Ectodermal cell (in vitro differentiated cells): ENCODE results near the gene ARMC12.
A peak's percentile ranks its signal among the peaks of the same experiment; 100 is the strongest.

Experiments used
- H3K27ac ChIP-seq: 2 replicates; pipeline ENCODE4 v1.7.0; 2013; ENCODE audit warnings: mild to moderate bottlenecking, low read depth, low read length; ENCODE audit not compliant: insufficient read depth, poor library complexity, severe bottlenecking
- H3K27me3 ChIP-seq: 2 replicates; pipeline ENCODE4 v1.7.0; 2013; ENCODE audit warnings: mild to moderate bottlenecking, low read length; ENCODE audit not compliant: insufficient read depth, control insufficient read depth, poor library complexity, severe bottlenecking
- H3K36me3 ChIP-seq: one replicate; pipeline ENCODE4 v1.7.0; 2013; ENCODE audit warnings: low read length; ENCODE audit not compliant: control insufficient read depth, insufficient read depth
- H3K4me1 ChIP-seq: one replicate; pipeline ENCODE4 v1.7.0; 2013; ENCODE audit warnings: low read length; ENCODE audit not compliant: control insufficient read depth, insufficient read depth
- H3K4me3 ChIP-seq: 2 replicates; pipeline ENCODE4 v1.7.0; 2013; ENCODE audit warnings: low read depth, low read length, control low read depth; ENCODE audit not compliant: insufficient read depth
- H3K9me3 ChIP-seq: 2 replicates; pipeline ENCODE4 v1.7.0; 2013; ENCODE audit warnings: mild to moderate bottlenecking, low read length, moderate library complexity; ENCODE audit not compliant: control insufficient read depth
- WGBS, 2 experiments: methylation state at CpG; one replicate each; pipeline ENCODE4 v1.1.7; 2013; ENCODE audit warnings: missing lambda C conversion rate in 2 of 2; 5-methylcytosine and 5-hydroxymethylcytosine counted together

Gene ARMC12

DNA sequence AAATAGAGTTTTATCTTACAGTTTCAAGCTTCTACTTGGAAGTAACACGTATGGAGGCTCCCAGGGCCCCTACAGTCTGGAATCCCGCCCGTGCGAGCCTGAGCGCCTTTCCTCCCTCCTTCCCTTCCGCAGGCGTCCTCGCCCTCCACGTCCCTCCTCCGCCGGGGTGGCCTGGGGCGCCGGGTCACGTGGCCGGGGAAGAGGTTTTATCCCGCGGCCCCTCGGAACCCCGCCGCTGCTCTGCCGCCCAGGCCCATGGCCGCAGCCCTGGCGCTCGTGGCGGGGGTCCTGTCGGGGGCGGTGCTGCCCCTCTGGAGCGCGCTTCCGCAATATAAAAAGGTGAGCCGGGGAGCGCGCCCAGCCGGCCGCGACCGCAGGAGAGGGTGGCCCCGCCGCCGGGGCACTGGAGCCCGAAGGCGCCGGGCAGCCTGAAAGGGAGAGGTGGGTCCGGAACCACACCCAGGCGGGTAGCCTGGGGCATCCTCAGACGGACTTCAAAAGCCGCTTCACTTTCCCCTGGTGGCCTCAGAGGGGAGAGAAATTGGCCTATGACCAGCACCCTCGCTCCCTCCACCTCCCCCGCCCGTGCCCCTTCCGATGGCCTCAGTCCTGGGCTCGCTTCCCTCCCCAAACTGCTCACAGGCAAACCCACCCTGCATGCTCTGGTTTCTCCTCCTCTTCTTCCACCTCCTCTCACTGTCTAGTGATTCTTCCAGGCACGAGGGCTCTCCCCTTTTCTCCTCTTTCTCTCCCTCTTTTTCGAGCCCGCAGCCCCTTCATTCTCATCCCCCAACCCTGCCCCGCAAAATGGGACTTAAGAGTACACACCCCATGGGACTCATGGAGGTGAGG, 39.8 kb downstream of the ARMC12 start, which contains the start of gene CLPSL2:
Gene CLPSL2, plus strand, starts transcription at position 235 of the 852 bp plus-strand sequence. Its CDS starts 21 bp downstream, at position 256.
- H3K9me3 ChIP-seq, result no peaks in the 10 kb centered on the region
- peak within 1 kb of the TSS; percentile 48 for H3K4me3 ChIP-seq
- peaks cover under 1% of the 10 kb centered on the region for H3K4me1 ChIP-seq
- H3K27ac ChIP-seq, result no peak within 1 kb of the TSS
- peaks cover 8% of the 10 kb centered on the region for H3K27me3 ChIP-seq
- no peaks in the 10 kb centered on the region for H3K36me3 ChIP-seq
- 2 to 4% methylated on average over 55 to 56 of the region's 56 CpGs for WGBS, 2 experiments

DNA sequence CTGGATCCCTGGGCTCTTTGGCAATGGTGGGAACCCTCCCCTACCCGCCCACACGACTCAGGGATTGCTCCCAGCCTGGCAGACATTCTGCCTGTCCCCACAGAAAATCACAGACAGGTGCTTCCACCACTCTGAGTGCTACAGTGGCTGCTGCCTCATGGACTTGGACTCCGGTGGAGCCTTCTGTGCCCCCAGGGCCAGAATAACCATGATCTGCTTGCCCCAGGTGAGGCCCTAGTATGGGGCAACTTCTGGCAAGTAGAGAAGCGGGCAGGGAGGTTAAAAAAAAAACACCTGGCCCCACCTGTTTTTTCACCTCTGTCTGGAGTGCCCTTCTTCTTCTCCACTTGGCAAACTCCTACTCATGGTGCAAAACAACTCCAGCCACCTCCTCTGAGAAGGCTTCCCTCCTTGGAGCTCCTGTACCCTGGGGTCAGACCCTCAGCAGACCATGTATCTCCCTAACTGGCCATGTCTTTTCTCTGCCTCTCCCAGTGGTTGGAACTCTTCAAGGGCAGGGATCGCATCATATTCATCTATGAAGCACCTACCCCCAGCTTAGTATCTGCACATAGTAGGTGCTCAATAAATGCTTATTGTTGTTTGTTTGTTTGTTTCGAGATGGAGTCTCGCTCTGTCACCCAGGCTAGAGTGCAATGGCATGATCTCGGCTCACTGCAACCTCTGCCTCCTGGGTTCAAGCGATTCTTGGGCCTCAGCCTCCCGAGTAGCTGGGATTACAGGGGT, 40.7 kb downstream of the ARMC12 start:
- Histone ChIP-seq H3K9me3 (no peaks in the 10 kb centered on the region), H3K27ac (no peak overlapping the region), H3K27me3 (peaks cover 8% of the 10 kb centered on the region), H3K4me3 (no peak overlapping the region), H3K4me1 (no peaks in the 10 kb centered on the region), H3K36me3 (no peaks in the 10 kb centered on the region)
- WGBS, 2 experiments, result 82 to 83% methylated on average over 10 of the region's 10 CpGs

DNA sequence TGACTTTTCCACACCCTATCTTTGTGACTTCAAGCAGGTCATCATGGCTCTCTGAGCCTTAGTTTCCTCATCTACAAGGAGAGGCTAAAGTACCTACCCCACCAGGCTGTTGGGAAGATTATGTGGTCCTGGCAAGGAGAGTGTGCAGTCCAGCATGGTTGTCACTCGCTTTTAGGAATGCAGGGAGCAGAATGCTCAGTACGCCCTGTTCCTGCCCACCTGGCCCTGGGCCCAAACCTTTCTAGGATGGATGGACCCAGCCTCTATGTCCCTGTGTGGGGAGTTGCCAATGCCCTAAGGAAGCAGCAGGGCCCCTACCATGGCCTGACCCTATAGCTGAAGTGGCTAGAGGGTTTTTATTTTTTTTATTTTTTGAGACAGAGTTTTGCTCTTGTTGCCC, 41.6 kb downstream of the ARMC12 start:
- H3K4me3 ChIP-seq, result no peak overlapping the region
- WGBS, 2 experiments, result 91 to 94% methylated on average over 2 of the region's 2 CpGs
- H3K27me3 ChIP-seq, result peaks cover 8% of the 10 kb centered on the region
- no peaks in the 10 kb centered on the region for H3K36me3 ChIP-seq
- no peaks in the 10 kb centered on the region for H3K4me1 ChIP-seq
- H3K27ac ChIP-seq, result no peak overlapping the region
- H3K9me3 ChIP-seq, result no peaks in the 10 kb centered on the region

DNA sequence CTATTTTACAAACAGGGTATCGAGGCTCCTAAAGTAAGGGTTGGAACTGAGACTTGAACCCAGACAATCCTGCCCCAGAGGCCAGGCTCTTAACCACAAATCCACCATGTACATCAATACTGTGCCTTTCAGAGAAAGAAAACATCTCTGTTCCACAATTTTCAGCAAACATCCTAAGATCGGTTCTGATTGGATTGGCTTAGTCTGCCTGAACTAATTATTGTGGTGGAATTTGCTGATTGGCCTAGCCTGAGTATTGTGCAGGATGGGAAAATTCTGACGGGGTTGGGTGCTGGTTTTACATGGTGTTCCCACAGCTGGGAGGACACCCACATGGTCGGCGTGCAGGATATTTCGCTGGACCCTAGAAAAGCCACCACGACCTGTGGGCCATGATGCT, 43.9 kb downstream of the ARMC12 start, which contains the start of gene CLPSL1:
Gene CLPSL1, plus strand, starts transcription at position 301 of the 400 bp plus-strand sequence. Its CDS starts 92 bp downstream, at position 393.
- 90 to 93% methylated on average over 7 of the region's 7 CpGs for WGBS, 2 experiments

DNA sequence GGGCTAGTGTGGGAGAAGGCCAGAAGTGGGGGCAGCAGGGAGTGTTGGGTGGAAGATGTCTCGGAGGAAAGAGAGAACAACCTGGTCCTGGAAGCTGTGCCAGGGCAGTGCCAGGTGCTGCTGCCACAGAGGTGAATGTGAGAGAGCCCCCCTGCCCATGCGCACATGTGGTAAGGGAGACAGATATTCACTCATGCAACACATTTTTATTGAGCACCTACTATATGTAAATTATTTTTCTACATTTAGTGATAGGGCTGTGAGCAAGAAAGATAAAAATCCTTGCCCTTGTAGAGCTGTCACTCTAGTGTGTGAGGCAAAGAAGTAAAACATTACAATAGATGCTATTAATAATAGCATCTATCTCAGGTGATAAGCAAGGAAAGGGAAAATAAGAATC, 44.5 kb downstream of the ARMC12 start:
- Histone ChIP-seq H3K27ac (no peak overlapping the region), H3K27me3 (peaks cover 8% of the 10 kb centered on the region), H3K4me1 (no peaks in the 10 kb centered on the region), H3K4me3 (no peak overlapping the region), H3K9me3 (no peaks in the 10 kb centered on the region), H3K36me3 (no peaks in the 10 kb centered on the region)
- WGBS, 2 experiments, result 94 to 95% methylated on average over 1 to 2 of the region's 2 CpGs

More for the DNA sequence above, 43.9 kb downstream of the ARMC12 start, which contains the start of gene CLPSL1:
- H3K27me3 ChIP-seq, result peaks cover 8% of the 10 kb centered on the region
- no peaks in the 10 kb centered on the region for H3K36me3 ChIP-seq
- no peaks in the 10 kb centered on the region for H3K4me1 ChIP-seq
- H3K27ac ChIP-seq, result no peak within 1 kb of the TSS
- H3K9me3 ChIP-seq, result no peaks in the 10 kb centered on the region
- H3K4me3 ChIP-seq, result no peak within 1 kb of the TSS

DNA sequence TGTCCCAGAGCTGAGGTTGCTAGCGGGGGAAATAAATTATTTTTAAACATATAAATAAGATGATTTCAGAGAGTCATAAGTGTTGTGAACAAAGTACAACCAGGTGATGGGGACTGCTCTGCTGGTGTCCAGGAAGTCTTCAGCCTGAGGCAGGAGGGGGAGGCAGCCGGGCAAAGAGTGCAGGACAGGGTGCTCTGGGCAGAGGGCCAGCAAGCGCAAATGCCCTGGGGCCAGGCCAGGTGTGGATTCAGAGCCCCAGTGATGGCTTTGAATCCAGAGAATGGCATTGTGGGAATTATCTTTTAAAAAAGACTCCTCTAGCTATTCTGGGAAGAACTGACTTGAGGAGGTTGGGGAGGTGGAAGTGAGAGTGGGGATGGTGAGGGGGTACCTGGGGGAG, 45.6 kb downstream of the ARMC12 start:
- 95 to 99% methylated on average over 3 of the region's 3 CpGs for WGBS, 2 experiments
- no peaks in the 10 kb centered on the region for H3K36me3 ChIP-seq

DNA sequence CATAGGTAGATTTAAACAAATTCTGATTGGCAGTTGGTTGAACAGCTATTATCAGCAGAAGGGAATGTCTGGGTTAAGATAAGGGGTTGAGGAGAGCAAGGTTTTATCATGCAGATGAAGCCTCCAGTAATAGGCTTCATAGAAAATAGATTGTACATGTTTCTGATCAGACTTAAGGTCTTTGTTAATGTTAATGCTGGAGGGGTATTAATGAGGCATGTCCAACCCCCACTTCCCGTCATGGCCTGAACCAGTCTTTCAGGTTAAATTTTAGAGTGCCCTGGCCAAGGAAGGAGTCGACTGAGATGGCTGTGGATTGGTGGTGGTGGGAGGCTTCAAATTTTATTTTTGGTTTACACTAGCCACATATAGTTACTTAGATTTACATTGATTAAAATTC, 47.4 kb downstream of the ARMC12 start:
- Histone ChIP-seq H3K4me1 (no peaks in the 10 kb centered on the region), H3K36me3 (no peaks in the 10 kb centered on the region), H3K4me3 (no peak overlapping the region), H3K9me3 (no peaks in the 10 kb centered on the region), H3K27ac (no peak overlapping the region), H3K27me3 (no peaks in the 10 kb centered on the region)
- 88 to 96% methylated on average over 1 to 2 of the region's 2 CpGs for WGBS, 2 experiments

More for the DNA sequence above, 45.6 kb downstream of the ARMC12 start:
- Histone ChIP-seq H3K4me3 (no peak overlapping the region), H3K27ac (no peak overlapping the region), H3K4me1 (no peaks in the 10 kb centered on the region), H3K9me3 (no peaks in the 10 kb centered on the region), H3K27me3 (no peaks in the 10 kb centered on the region)

DNA sequence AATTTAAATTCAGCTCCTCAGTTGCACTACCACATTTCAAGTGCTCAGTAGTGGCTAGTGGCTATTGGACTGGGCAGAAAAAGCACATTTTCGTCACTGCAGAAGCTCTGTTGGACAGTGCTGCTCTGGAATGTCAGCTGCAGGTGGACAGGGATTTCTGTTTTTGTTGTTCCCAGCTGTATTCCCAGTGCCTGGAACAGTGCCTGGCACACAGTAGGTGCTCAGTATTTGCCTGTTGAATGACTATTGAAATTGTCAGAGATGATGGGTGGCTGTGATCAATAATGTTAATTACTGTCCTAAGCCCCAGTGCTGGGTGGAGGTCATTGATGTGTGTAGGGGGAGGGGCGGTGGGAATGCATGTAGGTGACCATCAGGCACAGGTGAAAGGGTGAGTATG, 49.4 kb downstream of the ARMC12 start:
- WGBS, 2 experiments, result 92 to 95% methylated on average over 2 of the region's 2 CpGs
- H3K4me3 ChIP-seq, result no peak overlapping the region
- H3K27me3 ChIP-seq, result no peaks in the 10 kb centered on the region
- no peaks in the 10 kb centered on the region for H3K9me3 ChIP-seq
- H3K36me3 ChIP-seq, result no peaks in the 10 kb centered on the region
- H3K4me1 ChIP-seq, result no peaks in the 10 kb centered on the region
- H3K27ac ChIP-seq, result no peak overlapping the region

DNA sequence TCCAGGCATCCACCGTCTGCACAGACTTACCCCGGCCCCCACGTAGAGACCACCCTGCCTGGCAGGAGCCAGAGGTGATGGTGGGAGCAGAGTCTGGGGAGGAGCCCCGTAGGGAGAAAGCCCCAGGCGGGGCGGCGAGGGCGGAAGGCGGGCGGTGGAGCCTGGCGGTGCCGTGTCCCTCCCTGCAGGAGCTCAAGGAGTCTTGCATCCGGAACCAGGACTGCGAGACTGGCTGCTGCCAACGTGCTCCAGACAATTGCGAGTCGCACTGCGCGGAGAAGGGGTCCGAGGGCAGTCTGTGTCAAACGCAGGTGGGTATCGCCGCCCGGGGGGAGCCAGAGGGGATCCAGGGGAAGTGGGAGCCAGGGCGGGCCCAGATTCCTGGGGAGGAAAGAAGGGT, 50.0 kb downstream of the ARMC12 start:
- Histone ChIP-seq H3K27me3 (no peaks in the 10 kb centered on the region), H3K4me1 (no peaks in the 10 kb centered on the region), H3K9me3 (no peaks in the 10 kb centered on the region), H3K36me3 (no peaks in the 10 kb centered on the region), H3K27ac (no peak overlapping the region), H3K4me3 (no peak overlapping the region)
- 93 to 94% methylated on average over 25 of the region's 25 CpGs for WGBS, 2 experiments
